GM19035 (cell line): ENCODE measurements around the gene SCN5A.

Experiments
- ATAC-seq: cut with Tn5 transposase; IDR thresholded peaks from one replicate; pipeline ENCODE4 v1.9.1; 2021; ENCODE audit not compliant: unreplicated experiment

The SCN5A gene

GRCh38 chr3:38563070-38563885 is 86.2 kb downstream of the SCN5A start:
- no peak for ATAC-seq

- ATAC-seq: no peak
Measured at GRCh38 chr3:38562467-38562925, 87.0 kb downstream of the SCN5A start.

GRCh38 chr3:38561746-38562466 is 87.6 kb downstream of the SCN5A start:
- ATAC-seq: no peak

- ATAC-seq: no peak
Measured at GRCh38 chr3:38560996-38561717, 88.3 kb downstream of the SCN5A start.

- ATAC-seq: no peak
Measured at GRCh38 chr3:38560284-38560683, 89.2 kb downstream of the SCN5A start.

- ATAC-seq: no peak
Measured at GRCh38 chr3:38558864-38559263, 90.6 kb downstream of the SCN5A start.

- ATAC-seq: no peak
Measured at GRCh38 chr3:38556640-38557358, 92.7 kb downstream of the SCN5A start.

- ATAC-seq: no peak
Measured at GRCh38 chr3:38555926-38556325, 93.6 kb downstream of the SCN5A start.

GRCh38 chr3:38555149-38555840 is 94.2 kb downstream of the SCN5A start:
- no peak for ATAC-seq

- no peak for ATAC-seq
Measured at GRCh38 chr3:38554127-38554827, 95.2 kb downstream of the SCN5A start.

GRCh38 chr3:38553071-38553470 is 96.4 kb downstream of the SCN5A start:
- ATAC-seq: no peak

- no peak for ATAC-seq
Measured at GRCh38 chr3:38552364-38552763, 97.1 kb downstream of the SCN5A start.

- ATAC-seq: no peak
Measured at GRCh38 chr3:38551026-38551832, 98.3 kb downstream of the SCN5A start.

GRCh38 chr3:38549957-38550840 is 99.3 kb downstream of the SCN5A start:
- no peak for ATAC-seq

- no peak for ATAC-seq
Measured at GRCh38 chr3:38549486-38549885, 100.0 kb downstream of the SCN5A start.

GRCh38 chr3:38549082-38549481 is 100.4 kb downstream of the SCN5A start:
- ATAC-seq: no peak

- ATAC-seq: no peak
Measured at GRCh38 chr3:38548154-38548931, 101.1 kb downstream of the SCN5A start.
